ENCODE results near the gene RMRP. TPM values are rescaled to one million over a fixed set of nuclear protein-coding genes. Genes with fewer than 3 reads are reported as not detected.

Gene RMRP
- total RNA-seq, 2 donors from 2014 or later, result 17,358 to 20,060 TPM

GRCh38 chr9:35685506-35685905, 27.7 kb upstream of the RMRP start:
- Histone ChIP-seq H3K4me3 (ENCODE audit: low read length) (no peak overlapping the region), H3K4me1 (ENCODE audit: control insufficient read depth, insufficient read depth, low read length) (peaks cover 14% of the 10 kb centered on the region), H3K9ac (ENCODE audit: extremely low read depth, low read length, poor library complexity, severe bottlenecking) (no peak overlapping the region), H3K9me3 (ENCODE audit: control insufficient read depth, low read length) (no peaks in the 10 kb centered on the region), H3K36me3 (ENCODE audit: control insufficient read depth, insufficient read depth, low read length) (peaks cover 59% of the 10 kb centered on the region), H3K27ac (ENCODE audit: low read depth, low read length) (no peak overlapping the region), H3K27me3 (ENCODE audit: control insufficient read depth, insufficient read depth, low read length, poor library complexity, severe bottlenecking) (no peaks in the 10 kb centered on the region)
- H3K36me3 Mint-ChIP-seq (ENCODE audit: low read depth), result peaks cover 54% of the 10 kb centered on the region
- TF ChIP-seq CTCF (conservative IDR thresholded peaks at IDR 0.05), result no peak
- peaks cover 42% of the 10 kb centered on the region for H3K4me1 Mint-ChIP-seq
- no peak overlapping the region for H3K27ac Mint-ChIP-seq
- WGBS, 2 experiments (ENCODE audit: insufficient coverage in 1 of 2, insufficient read length in 1 of 2), result 94 to 95% methylated on average over 7 to 13 of the region's 13 CpGs
- no peak for DNase-seq
- H3K9me3 Mint-ChIP-seq, result no peaks in the 10 kb centered on the region
- no peak overlapping the region for H3K4me3 Mint-ChIP-seq
- H3K27me3 Mint-ChIP-seq (ENCODE audit: insufficient read depth), result no peaks in the 10 kb centered on the region

- Histone ChIP-seq H3K27ac (ENCODE audit: low read depth, low read length) (no peak overlapping the region), H3K36me3 (ENCODE audit: control insufficient read depth, insufficient read depth, low read length) (peaks cover 59% of the 10 kb centered on the region), H3K9me3 (ENCODE audit: control insufficient read depth, low read length) (no peaks in the 10 kb centered on the region), H3K9ac (ENCODE audit: extremely low read depth, low read length, poor library complexity, severe bottlenecking) (no peak overlapping the region), H3K27me3 (ENCODE audit: control insufficient read depth, insufficient read depth, low read length, poor library complexity, severe bottlenecking) (no peaks in the 10 kb centered on the region), H3K4me1 (ENCODE audit: control insufficient read depth, insufficient read depth, low read length) (peaks cover 16% of the 10 kb centered on the region), H3K4me3 (ENCODE audit: low read length) (no peak overlapping the region)
- Mint-ChIP-seq H3K27ac (no peak overlapping the region), H3K9me3 (no peaks in the 10 kb centered on the region), H3K4me1 (peaks cover 46% of the 10 kb centered on the region), H3K4me3 (no peak overlapping the region), H3K36me3 (ENCODE audit: low read depth) (peaks cover 54% of the 10 kb centered on the region), H3K27me3 (ENCODE audit: insufficient read depth) (no peaks in the 10 kb centered on the region)
- TF ChIP-seq CTCF (conservative IDR thresholded peaks at IDR 0.05), result no peak
- no peak for DNase-seq
- 93 to 98% methylated on average over 6 to 10 of the region's 10 CpGs for WGBS, 2 experiments (ENCODE audit: insufficient coverage in 1 of 2, insufficient read length in 1 of 2)
Measured at GRCh38 chr9:35684921-35685320, 27.1 kb upstream of the RMRP start.

GRCh38 chr9:35683323-35683722, 25.5 kb upstream of the RMRP start:
- Mint-ChIP-seq H3K4me3 (no peak overlapping the region), H3K36me3 (ENCODE audit: low read depth) (peaks cover 54% of the 10 kb centered on the region), H3K4me1 (peaks cover 36% of the 10 kb centered on the region), H3K27me3 (ENCODE audit: insufficient read depth) (no peaks in the 10 kb centered on the region), H3K9me3 (no peaks in the 10 kb centered on the region), H3K27ac (no peak overlapping the region)
- Histone ChIP-seq H3K36me3 (ENCODE audit: control insufficient read depth, insufficient read depth, low read length) (peaks cover 57% of the 10 kb centered on the region), H3K27me3 (ENCODE audit: control insufficient read depth, insufficient read depth, low read length, poor library complexity, severe bottlenecking) (no peaks in the 10 kb centered on the region), H3K9ac (ENCODE audit: extremely low read depth, low read length, poor library complexity, severe bottlenecking) (no peak overlapping the region), H3K27ac (ENCODE audit: low read depth, low read length) (no peak overlapping the region), H3K4me1 (ENCODE audit: control insufficient read depth, insufficient read depth, low read length) (peaks cover 14% of the 10 kb centered on the region), H3K9me3 (ENCODE audit: control insufficient read depth, low read length) (no peaks in the 10 kb centered on the region), H3K4me3 (ENCODE audit: low read length) (no peak overlapping the region)
- no peak for DNase-seq
- 83 to 94% methylated on average over 1 to 2 of the region's 2 CpGs for whole genome bisulfite sequencing, 2 experiments (ENCODE audit: insufficient coverage in 1 of 2, insufficient read length in 1 of 2)
- TF ChIP-seq CTCF (conservative IDR thresholded peaks at IDR 0.05), result no peak

All from endodermal cell (in vitro differentiated cells).